Measurements from ENCODE around the gene MANBA. TPM values are rescaled to one million over a fixed set of nuclear protein-coding genes. Genes with fewer than 3 reads are reported as not detected.

The MANBA gene
- total and polyA plus RNA-seq, 12 donors, result 21.5 to 84.1 (median 53.4) TPM

DNA sequence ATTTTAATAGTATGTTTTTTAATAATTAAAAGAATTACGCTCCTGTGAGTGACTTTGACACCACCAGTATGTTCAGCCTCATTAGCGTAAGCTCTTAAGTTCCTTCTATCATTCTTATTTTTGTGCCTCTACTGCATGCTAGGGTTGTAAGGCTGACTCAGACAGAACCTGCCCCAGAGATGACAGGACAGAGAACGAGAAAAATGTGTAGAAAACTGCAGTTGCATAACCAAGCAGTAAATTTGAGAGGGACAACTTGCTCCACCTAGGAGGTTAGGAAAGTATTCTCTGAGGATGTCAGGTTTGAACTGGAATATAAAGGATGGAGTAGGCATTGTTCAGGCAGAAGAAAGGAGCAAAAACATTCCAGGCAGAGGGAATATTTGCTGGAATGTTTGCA, 160.9 kb downstream of the MANBA start:
- TF ChIP-seq, protein P1, sequence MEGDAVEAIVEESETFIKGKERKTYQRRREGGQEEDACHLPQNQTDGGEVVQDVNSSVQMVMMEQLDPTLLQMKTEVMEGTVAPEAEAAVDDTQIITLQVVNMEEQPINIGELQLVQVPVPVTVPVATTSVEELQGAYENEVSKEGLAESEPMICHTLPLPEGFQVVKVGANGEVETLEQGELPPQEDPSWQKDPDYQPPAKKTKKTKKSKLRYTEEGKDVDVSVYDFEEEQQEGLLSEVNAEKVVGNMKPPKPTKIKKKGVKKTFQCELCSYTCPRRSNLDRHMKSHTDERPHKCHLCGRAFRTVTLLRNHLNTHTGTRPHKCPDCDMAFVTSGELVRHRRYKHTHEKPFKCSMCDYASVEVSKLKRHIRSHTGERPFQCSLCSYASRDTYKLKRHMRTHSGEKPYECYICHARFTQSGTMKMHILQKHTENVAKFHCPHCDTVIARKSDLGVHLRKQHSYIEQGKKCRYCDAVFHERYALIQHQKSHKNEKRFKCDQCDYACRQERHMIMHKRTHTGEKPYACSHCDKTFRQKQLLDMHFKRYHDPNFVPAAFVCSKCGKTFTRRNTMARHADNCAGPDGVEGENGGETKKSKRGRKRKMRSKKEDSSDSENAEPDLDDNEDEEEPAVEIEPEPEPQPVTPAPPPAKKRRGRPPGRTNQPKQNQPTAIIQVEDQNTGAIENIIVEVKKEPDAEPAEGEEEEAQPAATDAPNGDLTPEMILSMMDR (IDR thresholded peaks at IDR 0.05), result no peak
- no peak for TF ChIP-seq POLR2A (IDR thresholded peaks at IDR 0.05)
- Histone ChIP-seq H3K27ac (no peak overlapping the region), H3K36me3 (replicated peaks in 1 of 2) (peaks cover 0 to 74% of the 10 kb centered on the region in 2 donors), H3K4me3 (no peak overlapping the region), H3K9me3 (replicated peaks in 1 of 3) (peaks cover 0 to 2% (median 0%) of the 10 kb centered on the region in 3 donors), H3K4me1 (replicated peaks in 1 of 2) (peaks cover 0 to 5% of the 10 kb centered on the region in 2 donors), H3K27me3 (no peaks in the 10 kb centered on the region)
- intact Hi-C loops (cut with DNase I), result loop anchor here in 1 of 2 donors (10.0 kb wide), 2 partner anchors 95 to 155 kb away; partner anchors contain the start of gene NFKB1
- WGBS, 4 donors, result 74 to 82% (median 78%) methylated on average over 3 of the region's 3 CpGs
- DNase-seq, result no peak

DNA sequence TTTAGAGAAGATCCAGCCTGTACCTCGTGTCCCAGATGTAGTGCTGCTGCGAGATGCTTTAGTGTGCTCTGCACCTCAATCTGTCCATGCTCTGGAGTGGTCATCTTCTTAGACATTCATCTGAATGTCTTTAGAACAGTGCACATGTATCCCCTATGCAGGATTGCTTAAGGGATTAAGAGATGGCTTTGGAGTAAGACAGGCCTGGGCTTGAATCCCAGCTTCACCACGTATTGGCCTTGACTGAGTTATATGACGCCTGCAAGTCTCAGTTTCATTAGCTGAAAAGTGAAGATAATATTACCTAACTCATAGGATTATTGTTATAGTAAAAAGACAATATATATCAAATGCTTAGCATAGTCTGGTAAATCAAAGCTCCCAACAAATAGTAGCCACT, 161.3 kb downstream of the MANBA start:
- Histone ChIP-seq H3K27me3 (no peaks in the 10 kb centered on the region), H3K9me3 (replicated peaks in 1 of 3) (peaks cover 0 to 2% (median 0%) of the 10 kb centered on the region in 3 donors), H3K4me1 (replicated peaks in 1 of 2) (peaks cover 0 to 5% of the 10 kb centered on the region in 2 donors), H3K36me3 (replicated peaks in 1 of 2) (peaks cover 0 to 75% of the 10 kb centered on the region in 2 donors), H3K4me3 (no peak overlapping the region), H3K27ac (no peak overlapping the region)
- TF ChIP-seq, protein P1 (IDR thresholded peaks at IDR 0.05), result no peak
- TF ChIP-seq POLR2A (IDR thresholded peaks at IDR 0.05), result no peak
- DNase-seq, result peak in 2 of 7 donors; percentile 25 to 55
- intact Hi-C loops (cut with DNase I), result loop anchor here in 1 of 2 donors (10.0 kb wide), 1 partner anchor 95 kb away; the partner anchor contains the start of gene NFKB1
- WGBS, 4 donors, result 68 to 76% (median 72%) methylated on average over 4 of the region's 4 CpGs

DNA sequence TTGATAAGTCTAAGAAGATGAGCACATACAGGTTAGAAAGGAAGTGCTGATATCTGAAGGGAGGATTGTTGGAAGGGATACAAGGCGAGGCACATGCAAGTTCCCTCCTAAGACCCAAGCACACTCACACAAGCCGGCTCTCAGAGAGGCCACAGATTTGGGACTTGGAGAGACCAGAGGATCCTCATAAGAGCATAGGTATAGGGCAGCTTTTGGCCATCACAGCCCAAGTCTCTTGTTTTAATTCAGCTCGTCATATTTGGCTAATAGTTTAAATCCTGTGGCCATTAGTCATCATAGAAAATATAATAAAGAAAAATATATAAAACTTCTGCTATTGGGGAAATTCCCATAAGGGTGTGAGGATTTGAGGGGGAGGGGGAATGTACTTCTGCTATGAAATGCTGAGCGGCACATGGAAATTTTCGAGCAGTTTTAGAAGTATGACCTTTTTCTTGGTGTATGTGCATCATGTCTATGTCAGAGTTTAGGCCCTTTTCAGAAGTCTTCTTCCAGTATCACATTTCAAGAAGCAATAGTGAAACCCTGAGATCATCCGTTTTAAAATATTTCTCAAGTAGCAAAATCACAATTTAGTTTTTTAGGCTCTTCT, 161.9 kb downstream of the MANBA start:
- no peaks in the 10 kb centered on the region for H3K27me3 ChIP-seq
- H3K36me3 ChIP-seq (replicated peaks in 1 of 2), result peaks cover 0 to 70% of the 10 kb centered on the region in 2 donors
- intact Hi-C loops (cut with DNase I), result loop anchor here in 1 of 2 donors (10.0 kb wide), 1 partner anchor 94 kb away; the partner anchor contains the start of gene NFKB1
- H3K4me1 ChIP-seq (replicated peaks in 1 of 2), result peaks cover 0 to 5% of the 10 kb centered on the region in 2 donors
- TF ChIP-seq, protein P1 (IDR thresholded peaks at IDR 0.05), result no peak
- TF ChIP-seq POLR2A (IDR thresholded peaks at IDR 0.05), result no peak
- 88 to 92% (median 89%) methylated on average over 6 of the region's 6 CpGs for WGBS, 4 donors
- no peaks in the 10 kb centered on the region for H3K9me3 ChIP-seq (replicated peaks in 1 of 3)
- no peak overlapping the region for H3K27ac ChIP-seq
- DNase-seq, result no peak
- H3K4me3 ChIP-seq, result no peak overlapping the region

DNA sequence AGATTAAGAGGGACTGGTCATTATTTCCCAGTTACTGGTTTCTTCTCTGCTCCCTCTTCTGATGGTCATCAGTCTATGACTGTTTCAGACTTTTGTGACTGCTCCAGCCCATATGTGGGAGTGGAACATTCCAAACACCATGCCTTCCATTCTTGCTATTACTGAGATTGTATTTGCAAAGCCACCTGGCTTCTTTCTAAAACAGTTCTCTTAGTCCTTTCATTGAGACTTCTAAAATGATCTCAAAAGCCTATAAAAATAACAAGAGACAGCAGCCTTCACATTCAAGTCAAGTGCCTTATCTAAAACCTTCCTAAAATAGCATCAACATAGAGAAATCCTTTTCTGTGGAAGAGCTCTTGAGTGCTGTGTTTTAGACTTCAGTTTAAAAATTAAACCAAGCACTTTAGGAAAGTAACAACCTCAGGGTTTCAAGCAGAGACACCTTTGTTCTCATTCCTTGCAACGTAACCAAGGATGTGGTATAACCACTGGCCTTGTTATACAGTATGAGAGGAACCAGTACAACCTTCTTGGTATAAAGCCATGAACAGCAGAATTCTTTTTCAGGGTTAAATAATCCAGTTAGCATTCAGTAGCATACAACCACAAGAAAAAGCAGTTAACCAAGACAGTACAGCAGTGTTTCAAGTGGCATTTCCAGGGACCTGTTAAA, 162.5 kb downstream of the MANBA start:
- Histone ChIP-seq H3K4me1 (replicated peaks in 1 of 2) (peaks cover 0 to 5% of the 10 kb centered on the region in 2 donors), H3K27me3 (no peaks in the 10 kb centered on the region), H3K27ac (no peak overlapping the region), H3K9me3 (replicated peaks in 1 of 3) (no peaks in the 10 kb centered on the region), H3K36me3 (replicated peaks in 1 of 2) (peaks cover 0 to 64% of the 10 kb centered on the region in 2 donors), H3K4me3 (no peak overlapping the region)
- 84 to 97% (median 89%) methylated on average over 1 of the region's 1 CpG for WGBS, 4 donors
- TF ChIP-seq, protein P1 (IDR thresholded peaks at IDR 0.05), result no peak
- TF ChIP-seq POLR2A (IDR thresholded peaks at IDR 0.05), result no peak
- intact Hi-C loops (cut with DNase I), result loop anchor here in 1 of 2 donors (10.0 kb wide), 1 partner anchor 93 kb away; the partner anchor contains the start of gene NFKB1
- no peak for DNase-seq

Data from adrenal gland (tissue), 12 donors.